HEK293 (cell line): Measurements from ENCODE around the gene NUDCD2.
A peak's percentile ranks its signal among the peaks of the same experiment; 100 is the strongest.

ENCODE experiments used
- AEBP2 ChIP-seq: fragments of 450-650 bp; formaldehyde crosslinking; IDR thresholded peaks from 2 replicates; pipeline ENCODE4 v1.5.1; 2016; ENCODE audit warnings: missing biosample characterization, missing genetic modification characterization, borderline replicate concordance
- CTCF ChIP-seq: fragments of 450-650 bp; formaldehyde crosslinking; IDR thresholded peaks from 2 replicates; pipeline ENCODE4 v1.5.1; 2016; ENCODE audit warnings: missing biosample characterization, missing genetic modification characterization
- EGR2 ChIP-seq: fragments of 450-650 bp; formaldehyde crosslinking; IDR thresholded peaks from 2 replicates; pipeline ENCODE4 v1.5.1; 2016; ENCODE audit warnings: low read depth, missing biosample characterization, missing genetic modification characterization
- IKZF3 ChIP-seq: fragments of 450-650 bp; IDR thresholded peaks from 2 replicates; pipeline ENCODE4 v1.5.0; 2018; ENCODE audit warnings: missing biosample characterization, mild to moderate bottlenecking, missing genetic modification characterization, moderate library complexity
- OSR2 ChIP-seq: fragments of 450-650 bp; formaldehyde crosslinking; IDR thresholded peaks from 2 replicates; pipeline ENCODE4 v1.5.1; 2016; ENCODE audit warnings: missing biosample characterization, missing genetic modification characterization
- PRDM10 ChIP-seq: fragments of 450-650 bp; formaldehyde crosslinking; IDR thresholded peaks from 2 replicates; pipeline ENCODE4 v1.5.1; 2016; ENCODE audit warnings: missing biosample characterization, missing genetic modification characterization
- PRDM4 ChIP-seq: fragments of 450-650 bp; formaldehyde crosslinking; IDR thresholded peaks from 2 replicates; pipeline ENCODE4 v1.5.1; 2017; ENCODE audit warnings: missing biosample characterization, missing genetic modification characterization
- YY2 ChIP-seq: fragments of 450-650 bp; formaldehyde crosslinking; IDR thresholded peaks from 2 replicates; pipeline ENCODE4 v1.5.1; 2016; ENCODE audit warnings: missing biosample characterization, missing genetic modification characterization
- ZBTB26 ChIP-seq: fragments of 450-650 bp; formaldehyde crosslinking; optimal IDR thresholded peaks from 2 replicates; pipeline ENCODE3; 2016; ENCODE audit warnings: missing biosample characterization, mild to moderate bottlenecking, missing genetic modification characterization
- ZNF18 ChIP-seq: fragments of 450-650 bp; formaldehyde crosslinking; IDR thresholded peaks from 2 replicates; pipeline ENCODE4 v1.5.1; 2016; ENCODE audit warnings: missing biosample characterization, missing genetic modification characterization
- ZNF280D ChIP-seq: fragments of 450-650 bp; formaldehyde crosslinking; IDR thresholded peaks from 2 replicates; pipeline ENCODE4 v1.5.1; 2016; ENCODE audit warnings: missing biosample characterization, missing genetic modification characterization
- ZNF341 ChIP-seq: fragments of 450-650 bp; formaldehyde crosslinking; IDR thresholded peaks from 2 replicates; pipeline ENCODE4; 2016; ENCODE audit warnings: low read depth, missing biosample characterization, missing genetic modification characterization
- ZNF513 ChIP-seq: fragments of 450-650 bp; IDR thresholded peaks from 2 replicates; pipeline ENCODE4 v1.5.1; 2018; ENCODE audit warnings: missing biosample characterization, missing genetic modification characterization
- ZNF585B ChIP-seq: fragments of 450-650 bp; formaldehyde crosslinking; IDR thresholded peaks from 2 replicates; pipeline ENCODE4 v1.5.1; 2016; ENCODE audit warnings: missing biosample characterization, missing genetic modification characterization
- ZNF610 ChIP-seq: fragments of 450-650 bp; formaldehyde crosslinking; IDR thresholded peaks from 2 replicates; pipeline ENCODE4 v1.5.1; 2016; ENCODE audit warnings: missing biosample characterization, missing genetic modification characterization, borderline replicate concordance
- ZNF624 ChIP-seq: fragments of 450-650 bp; formaldehyde crosslinking; IDR thresholded peaks from 2 replicates; pipeline ENCODE4 v1.5.1; 2017; ENCODE audit warnings: missing biosample characterization, missing genetic modification characterization
- ZNF639 ChIP-seq: fragments of 450-650 bp; formaldehyde crosslinking; IDR thresholded peaks from 2 replicates; pipeline ENCODE4 v1.5.1; 2016; ENCODE audit warnings: missing biosample characterization, missing genetic modification characterization
- ZNF660 ChIP-seq: fragments of 450-650 bp; IDR thresholded peaks from 2 replicates; pipeline ENCODE4 v1.5.1; 2018; ENCODE audit warnings: missing biosample characterization, mild to moderate bottlenecking, missing genetic modification characterization

Gene NUDCD2

GRCh38 chr5:163503106-163504078 lies 43.5 kb upstream of the NUDCD2 start (continued):
- TF ChIP-seq ZNF610 (no peak), AEBP2 (no peak), EGR2 (tag by site-specific recombination) (no peak), YY2 (tag by site-specific recombination) (no peak), ZNF341 (no peak), OSR2 (tag by site-specific recombination) (no peak), PRDM4 (tag by site-specific recombination) (peak; percentile 32; the same call in 1 of the 2 replicates), IKZF3 (tag by site-specific recombination) (peak; percentile 93), ZNF660 (peak; percentile 48; the same call in 1 of the 2 replicates), ZNF639 (tag by site-specific recombination) (no peak), CTCF (peak; percentile 49; the same call in 1 of the 2 replicates), ZNF280D (tag by site-specific recombination) (no peak), ZNF18 (tag by site-specific recombination) (no peak), PRDM10 (tag by site-specific recombination) (peak; percentile 22; the same call in 1 of the 2 replicates), ZNF624 (no peak), ZBTB26 (tag by site-specific recombination) (peak; percentile 41), ZNF585B (tag by site-specific recombination) (no peak), ZNF513 (tag by site-specific recombination) (no peak)
